Stromal cell of bone marrow (primary cell): ENCODE measurements around the gene MYEOV.

Experiments used
- DNase-seq: peaks from one replicate; pipeline ENCODE4 v3.0.0-alpha.2; 2012; ENCODE audit warnings: low read depth

MYEOV gene

GRCh38 chr11:69301455-69302401 lies 7.8 kb downstream of the MYEOV start:
- DNase-seq, result no peak

DNA sequence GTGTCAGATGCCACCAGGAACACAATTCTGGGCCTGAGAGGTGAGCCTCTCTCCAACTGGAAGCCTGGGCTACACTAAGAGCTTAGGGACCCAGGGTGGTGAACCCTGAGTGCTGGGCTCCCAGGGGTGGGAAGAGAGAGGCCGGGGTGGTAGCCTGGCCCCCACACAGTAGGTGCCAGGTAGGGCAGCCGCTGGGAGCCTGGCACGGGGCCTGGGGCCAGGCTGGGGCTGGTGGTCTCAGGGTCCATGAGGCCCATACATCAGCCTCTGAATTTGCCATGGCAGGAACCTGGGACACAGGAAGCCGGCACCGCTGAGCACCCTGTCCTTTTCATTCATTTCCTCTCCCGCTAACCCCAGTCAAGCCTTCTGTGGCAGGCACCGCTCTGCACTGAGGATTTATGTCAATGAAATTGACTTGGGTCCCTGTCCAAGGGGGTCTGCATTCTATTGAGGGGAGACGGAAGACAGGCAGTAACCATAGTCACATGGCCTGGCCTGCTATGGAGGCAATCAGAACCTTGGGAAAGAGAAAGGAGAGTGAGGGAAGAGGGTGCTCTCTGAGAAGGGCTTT lies 8.6 kb downstream of the MYEOV start:
- no peak for DNase-seq

- no peak for DNase-seq
Measured at GRCh38 chr11:69303427-69303826, 9.5 kb downstream of the MYEOV start.

- no peak for DNase-seq
Measured at GRCh38 chr11:69304258-69304657, 10.3 kb downstream of the MYEOV start.

- DNase-seq, result no peak
Measured at GRCh38 chr11:69304686-69305085, 10.7 kb downstream of the MYEOV start.

DNA sequence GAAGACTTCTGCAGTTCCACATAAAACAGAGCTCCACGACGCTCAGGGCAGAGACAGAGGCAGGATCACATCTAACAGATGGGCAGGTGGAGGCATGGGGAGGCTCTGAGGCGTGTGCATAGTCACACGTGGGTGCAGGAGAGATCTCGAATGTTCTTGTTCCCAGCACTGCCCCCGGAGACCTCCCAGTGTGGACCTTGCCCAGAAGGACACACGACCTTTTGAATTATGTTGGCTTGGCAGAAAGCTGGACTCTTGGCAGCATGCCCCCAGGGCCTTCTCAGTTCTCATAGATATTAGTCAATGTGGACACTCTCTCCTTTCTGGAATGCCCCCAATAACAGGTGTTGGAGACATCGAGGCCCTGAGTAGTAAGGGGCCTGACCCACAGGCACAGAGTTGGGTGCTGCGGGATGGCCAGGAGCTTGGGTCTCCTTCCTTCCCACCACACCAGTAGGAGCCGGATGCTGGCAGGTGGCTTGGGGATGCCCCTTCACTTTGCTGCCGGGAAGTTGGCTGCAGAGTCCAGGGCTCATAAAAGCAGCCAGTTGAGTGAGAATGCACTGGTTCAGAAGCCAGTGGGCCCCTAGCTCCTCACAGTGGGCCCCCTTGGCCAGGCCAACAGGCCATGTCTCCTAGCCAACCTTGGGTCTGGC lies 12.1 kb downstream of the MYEOV start:
- DNase-seq, result no peak

DNA sequence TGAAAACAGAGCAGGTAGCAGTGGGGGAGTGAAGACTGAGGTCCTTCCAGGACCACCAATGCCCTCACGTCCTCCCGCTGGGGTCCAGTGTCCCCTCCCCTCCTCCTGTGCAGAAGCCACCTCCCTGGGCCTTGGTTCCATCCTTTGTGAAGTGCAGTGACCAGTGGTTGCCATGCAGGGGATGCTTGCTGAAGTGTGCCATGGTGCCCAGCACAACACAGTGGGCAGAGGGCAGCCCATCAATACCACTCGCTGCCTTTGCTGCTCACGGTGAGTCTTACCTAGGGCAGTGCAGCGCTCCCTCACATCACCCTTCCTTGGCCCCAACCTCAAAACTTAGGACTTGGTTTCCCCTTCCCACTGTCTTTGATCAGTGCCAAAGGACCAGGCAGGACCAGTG lies 12.9 kb downstream of the MYEOV start:
- no peak for DNase-seq

DNA sequence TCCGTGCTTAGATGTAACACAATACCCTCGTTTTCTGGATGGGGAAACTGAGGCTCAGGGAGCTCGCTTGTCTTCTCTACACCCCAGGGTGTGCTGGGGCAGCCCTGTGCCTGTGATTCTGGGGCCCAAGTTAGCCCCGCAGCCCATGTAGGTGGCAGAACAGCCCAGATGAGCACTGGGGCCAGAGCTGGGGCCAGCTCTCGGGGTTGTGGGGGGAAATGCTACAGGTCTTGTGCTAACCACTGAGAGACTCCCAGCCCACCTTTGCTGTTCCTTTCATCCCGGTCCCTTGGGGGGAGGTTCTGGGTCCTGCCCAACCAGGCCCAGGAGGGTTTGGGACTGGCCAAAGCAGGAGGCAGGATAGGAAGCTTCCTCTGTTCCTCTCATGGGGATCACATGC lies 13.5 kb downstream of the MYEOV start:
- DNase-seq, result no peak

DNA sequence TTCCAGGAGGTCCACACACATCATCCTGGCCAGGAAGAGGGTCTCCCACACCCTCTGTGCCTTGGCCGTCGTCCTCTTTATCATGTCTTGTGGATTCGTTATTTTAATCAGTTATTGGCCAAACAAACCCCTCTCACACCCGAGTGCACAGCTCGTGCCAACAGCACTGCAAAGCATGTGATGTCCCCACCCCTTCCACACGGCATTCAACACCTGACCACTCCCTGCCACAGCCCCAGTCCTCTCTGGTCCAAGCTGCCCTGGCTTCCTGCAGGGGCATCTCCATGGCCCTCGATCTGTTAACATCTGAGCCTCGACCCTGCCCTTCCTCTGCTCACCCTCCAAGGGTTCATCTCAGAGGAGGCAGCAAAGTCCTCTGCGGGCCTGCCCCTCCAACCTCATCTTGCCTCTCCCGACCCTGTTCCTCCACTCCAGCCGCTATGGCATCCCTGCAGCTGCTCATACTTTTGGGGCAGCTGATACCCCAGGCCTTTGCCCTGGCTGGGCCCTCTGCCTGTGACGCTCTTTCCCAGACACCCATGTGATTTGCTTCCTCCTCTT lies 14.0 kb downstream of the MYEOV start:
- DNase-seq, result no peak

GRCh38 chr11:69308491-69308911 lies 14.5 kb downstream of the MYEOV start:
- no peak for DNase-seq

- no peak for DNase-seq
Measured at GRCh38 chr11:69308936-69309615, 15.1 kb downstream of the MYEOV start.

DNA sequence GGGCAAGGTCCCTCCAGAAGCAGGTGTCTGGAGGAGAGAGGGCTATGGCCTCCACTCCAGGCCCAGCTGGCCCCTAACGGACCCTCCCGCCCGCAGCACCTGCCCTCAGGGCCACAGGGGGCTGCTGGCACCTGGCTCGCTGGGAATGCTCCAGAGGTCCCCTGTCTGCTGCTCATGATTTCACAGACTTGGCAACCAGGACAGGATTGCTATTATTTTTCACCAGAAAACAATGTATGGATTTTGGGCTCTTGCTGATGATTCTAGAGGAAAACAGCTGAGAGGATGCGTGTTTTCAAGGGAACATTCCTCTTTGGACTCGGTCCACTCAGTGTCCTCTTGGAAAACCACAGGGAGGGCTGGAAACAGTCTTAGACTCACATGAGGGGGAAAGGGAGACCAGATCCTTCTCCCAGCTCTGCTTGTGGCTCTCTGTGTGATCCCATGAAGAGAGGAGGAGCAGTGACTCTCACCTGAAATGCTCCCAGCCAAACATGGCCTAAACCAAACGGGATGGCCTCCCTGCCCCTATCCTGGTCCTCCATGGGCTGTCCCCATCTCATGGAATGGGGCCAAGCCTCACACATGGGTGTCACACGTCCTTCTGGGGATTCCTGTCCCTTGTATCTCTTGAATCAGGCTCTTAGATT lies 15.8 kb downstream of the MYEOV start:
- DNase-seq, result no peak

- no peak for DNase-seq
Measured at GRCh38 chr11:69310351-69310750, 16.4 kb downstream of the MYEOV start.

DNA sequence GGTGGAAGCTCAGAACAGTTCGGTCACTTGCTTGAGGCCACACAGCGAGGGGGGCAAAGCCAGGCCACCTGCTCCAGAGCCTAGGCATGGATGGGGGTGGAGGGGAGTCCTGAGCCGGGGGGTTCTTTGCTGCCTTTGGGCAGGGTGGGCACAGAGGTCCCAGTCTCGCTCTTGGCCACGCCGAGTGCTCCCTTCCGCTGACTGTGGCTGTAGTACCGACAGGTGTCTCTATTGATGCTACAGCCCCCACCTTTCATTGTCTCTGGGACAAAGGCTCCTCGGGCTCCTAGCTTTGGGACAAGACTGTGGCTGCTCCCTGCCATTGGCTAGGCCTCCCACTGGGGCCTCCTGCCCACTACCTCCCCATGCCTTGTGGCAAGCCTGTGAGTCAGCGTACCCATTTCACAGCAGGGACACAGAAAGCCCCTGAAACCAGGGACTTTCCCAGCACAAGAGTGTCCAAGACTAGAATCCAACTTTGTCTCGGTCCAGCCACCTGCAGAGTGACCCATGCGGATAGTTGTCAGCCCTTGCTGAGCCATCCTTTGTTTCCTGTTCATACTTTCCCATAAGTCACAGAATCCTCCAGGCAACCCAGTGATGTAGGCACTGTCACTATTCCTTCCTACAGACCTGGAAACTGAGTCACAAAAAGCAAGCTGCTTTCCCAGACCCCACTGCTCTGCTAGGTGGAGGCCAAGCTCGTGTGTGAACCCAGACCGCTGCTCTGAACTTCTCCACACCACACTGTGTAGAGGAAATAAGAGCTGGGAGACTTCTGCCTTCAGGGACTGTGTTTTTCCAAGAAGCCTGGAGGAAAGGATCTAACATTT lies 17.2 kb downstream of the MYEOV start:
- DNase-seq, result no peak

GRCh38 chr11:69311767-69312385 lies 17.9 kb downstream of the MYEOV start:
- no peak for DNase-seq

DNA sequence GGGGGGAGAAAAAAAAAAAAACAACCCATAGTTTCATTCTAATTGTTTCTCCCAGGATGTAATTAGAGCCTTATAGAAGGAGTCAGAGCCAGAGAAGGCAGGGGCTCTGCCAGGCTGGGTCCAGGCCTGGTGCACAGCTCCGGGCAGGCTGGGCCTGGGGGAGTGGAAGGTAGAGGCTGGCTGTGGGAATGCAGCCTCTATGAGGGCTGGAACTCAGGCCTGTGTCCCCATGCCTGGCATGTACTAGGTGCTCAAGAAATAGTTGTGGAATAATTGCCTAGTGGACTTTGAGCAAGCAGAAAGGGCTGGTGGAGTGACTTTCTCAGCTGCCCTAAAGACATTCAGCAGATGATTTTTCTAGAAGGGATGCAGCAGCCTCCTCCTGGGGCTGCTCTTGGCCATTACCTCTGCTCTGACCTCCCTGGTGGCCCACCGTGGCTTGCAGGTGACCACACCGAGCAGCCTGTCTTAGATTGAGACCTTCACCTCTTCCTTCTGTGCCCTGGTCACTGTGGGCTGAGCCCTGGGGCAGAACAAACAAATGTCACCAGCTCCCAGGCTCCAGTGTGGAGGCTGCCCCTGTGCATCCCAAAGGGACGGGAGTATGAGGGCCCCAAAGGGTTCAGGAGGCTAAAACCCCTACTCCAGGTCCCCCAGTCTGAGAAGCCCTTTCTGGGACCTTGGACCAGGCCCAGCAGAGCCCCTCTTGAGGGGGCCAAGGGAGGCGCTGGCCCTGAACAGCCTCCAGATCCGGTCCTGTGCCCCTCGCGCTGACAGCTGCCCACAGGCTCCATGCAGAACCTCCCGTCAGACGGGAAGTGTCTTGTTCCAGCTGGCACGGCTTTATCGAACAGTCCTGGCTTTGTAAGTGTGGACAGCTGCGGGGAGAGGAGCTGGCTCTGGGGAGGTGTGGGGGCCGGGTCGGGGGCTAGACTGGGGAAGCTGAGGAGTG lies 18.8 kb downstream of the MYEOV start:
- DNase-seq, result no peak

DNA sequence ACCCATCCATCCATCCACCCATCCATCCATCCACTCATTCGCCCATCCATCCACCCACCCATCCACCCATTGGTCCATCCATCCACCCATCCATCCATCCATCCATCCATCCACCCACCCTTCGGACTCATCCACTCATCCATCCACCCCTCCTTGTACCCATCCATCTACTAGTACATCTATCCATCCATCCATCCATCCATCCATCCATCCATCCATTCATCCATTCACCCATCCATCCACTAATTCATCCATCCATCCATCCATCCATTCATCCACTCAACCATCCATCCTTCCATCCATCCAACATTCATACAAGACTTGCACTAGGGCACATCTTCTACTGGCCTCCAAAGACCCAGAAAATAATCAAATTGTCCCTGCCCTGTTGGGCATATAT lies 20.0 kb downstream of the MYEOV start:
- no peak for DNase-seq

- no peak for DNase-seq
Measured at GRCh38 chr11:69314555-69314954, 20.6 kb downstream of the MYEOV start.

DNA sequence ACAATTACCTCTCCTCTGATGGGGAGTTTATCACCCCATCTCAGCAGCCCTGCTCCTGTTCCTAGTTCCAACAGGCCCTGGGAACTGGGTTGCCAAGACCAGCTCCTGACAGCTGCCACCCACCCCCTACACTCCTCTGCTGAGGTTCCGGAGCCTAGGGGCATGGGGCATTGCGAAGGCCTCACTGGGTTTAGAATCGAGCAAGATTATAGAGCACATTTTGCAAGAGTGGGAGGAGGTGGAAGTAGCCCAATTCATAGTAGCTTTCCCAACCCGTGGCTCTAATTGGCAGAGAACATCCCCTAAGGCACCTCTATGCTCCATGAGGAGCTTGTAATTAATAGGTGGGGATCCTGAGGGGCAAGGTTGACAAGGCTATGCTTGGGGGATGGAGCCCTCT lies 23.0 kb downstream of the MYEOV start:
- no peak for DNase-seq
